ENCODE results near the gene SENP5. TPM values are rescaled to one million over a fixed set of nuclear protein-coding genes. Genes with fewer than 3 reads are reported as not detected.
A peak's percentile ranks its signal among the peaks of the same experiment; 100 is the strongest.

Gene SENP5
- total RNA-seq, 4 donors from 2014 or later, result 21.4 to 42.7 (median 31.7) TPM

DNA sequence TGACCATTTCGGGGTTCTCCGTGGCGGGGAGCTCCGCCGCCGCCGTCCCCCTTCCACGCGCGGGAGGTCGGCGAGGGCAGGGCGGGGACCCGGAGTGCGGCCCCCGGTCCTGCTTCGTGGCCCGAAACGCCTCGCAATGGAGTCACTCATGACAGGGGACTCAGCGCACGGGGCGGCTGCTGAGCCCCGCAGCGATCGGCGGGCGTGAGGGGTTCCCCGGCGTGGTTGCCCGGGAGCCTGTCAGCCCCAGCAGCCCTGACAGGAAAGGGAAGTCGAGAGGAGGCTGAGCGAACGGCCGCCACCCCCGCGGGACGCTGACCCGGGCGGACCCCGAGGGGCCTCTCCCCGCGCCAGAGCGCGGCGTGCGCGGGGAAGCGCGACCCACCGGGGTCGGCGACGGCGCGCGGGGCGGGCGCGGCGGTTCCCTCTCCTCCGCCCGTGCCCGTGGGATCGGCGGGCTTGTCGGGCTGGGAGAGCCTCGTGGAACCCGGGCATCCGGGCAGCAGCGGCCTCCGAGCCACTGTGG, 101.5 kb downstream of the SENP5 start:
- Histone ChIP-seq H3K27me3 (no peaks in the 10 kb centered on the region), H3K9me3 (no peaks in the 10 kb centered on the region), H3K27ac (peak overlapping the region; percentile 74 to 78 (median 77)), H3K36me3 (no peaks in the 10 kb centered on the region), H3K4me3 (peak overlapping the region; percentile 78 to 97 (median 88)), H3K4me1 (peaks cover 0 to 9% of the 10 kb centered on the region in 2 donors)
- DNase-seq (no peak), ATAC-seq (peak; percentile 42 to 60)
- TF ChIP-seq POLR2A (IDR thresholded peaks at IDR 0.05), result no peak
- TF ChIP-seq, protein P1, sequence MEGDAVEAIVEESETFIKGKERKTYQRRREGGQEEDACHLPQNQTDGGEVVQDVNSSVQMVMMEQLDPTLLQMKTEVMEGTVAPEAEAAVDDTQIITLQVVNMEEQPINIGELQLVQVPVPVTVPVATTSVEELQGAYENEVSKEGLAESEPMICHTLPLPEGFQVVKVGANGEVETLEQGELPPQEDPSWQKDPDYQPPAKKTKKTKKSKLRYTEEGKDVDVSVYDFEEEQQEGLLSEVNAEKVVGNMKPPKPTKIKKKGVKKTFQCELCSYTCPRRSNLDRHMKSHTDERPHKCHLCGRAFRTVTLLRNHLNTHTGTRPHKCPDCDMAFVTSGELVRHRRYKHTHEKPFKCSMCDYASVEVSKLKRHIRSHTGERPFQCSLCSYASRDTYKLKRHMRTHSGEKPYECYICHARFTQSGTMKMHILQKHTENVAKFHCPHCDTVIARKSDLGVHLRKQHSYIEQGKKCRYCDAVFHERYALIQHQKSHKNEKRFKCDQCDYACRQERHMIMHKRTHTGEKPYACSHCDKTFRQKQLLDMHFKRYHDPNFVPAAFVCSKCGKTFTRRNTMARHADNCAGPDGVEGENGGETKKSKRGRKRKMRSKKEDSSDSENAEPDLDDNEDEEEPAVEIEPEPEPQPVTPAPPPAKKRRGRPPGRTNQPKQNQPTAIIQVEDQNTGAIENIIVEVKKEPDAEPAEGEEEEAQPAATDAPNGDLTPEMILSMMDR (IDR thresholded peaks at IDR 0.05 in 4 of 5, conservative IDR thresholded peaks at IDR 0.05 in 1 of 5), result no peak
- in situ Hi-C loops (cut with MboI; ENCODE audit: low sequenced_read_pairs in 4 of 4) (loop anchor here in 2 of 4 donors (10.0 to 25.0 kb wide), 2 partner anchors 107 to 134 kb away; partner anchors contain the start of gene SENP5 (in 1 of the 2)), intact Hi-C loops (cut with DNase I; ENCODE audit: low total_unique reads) (loop anchor here (1.0 kb wide), 1 partner anchor 27 kb away; the partner anchor contains the start of gene NCBP2)

DNA sequence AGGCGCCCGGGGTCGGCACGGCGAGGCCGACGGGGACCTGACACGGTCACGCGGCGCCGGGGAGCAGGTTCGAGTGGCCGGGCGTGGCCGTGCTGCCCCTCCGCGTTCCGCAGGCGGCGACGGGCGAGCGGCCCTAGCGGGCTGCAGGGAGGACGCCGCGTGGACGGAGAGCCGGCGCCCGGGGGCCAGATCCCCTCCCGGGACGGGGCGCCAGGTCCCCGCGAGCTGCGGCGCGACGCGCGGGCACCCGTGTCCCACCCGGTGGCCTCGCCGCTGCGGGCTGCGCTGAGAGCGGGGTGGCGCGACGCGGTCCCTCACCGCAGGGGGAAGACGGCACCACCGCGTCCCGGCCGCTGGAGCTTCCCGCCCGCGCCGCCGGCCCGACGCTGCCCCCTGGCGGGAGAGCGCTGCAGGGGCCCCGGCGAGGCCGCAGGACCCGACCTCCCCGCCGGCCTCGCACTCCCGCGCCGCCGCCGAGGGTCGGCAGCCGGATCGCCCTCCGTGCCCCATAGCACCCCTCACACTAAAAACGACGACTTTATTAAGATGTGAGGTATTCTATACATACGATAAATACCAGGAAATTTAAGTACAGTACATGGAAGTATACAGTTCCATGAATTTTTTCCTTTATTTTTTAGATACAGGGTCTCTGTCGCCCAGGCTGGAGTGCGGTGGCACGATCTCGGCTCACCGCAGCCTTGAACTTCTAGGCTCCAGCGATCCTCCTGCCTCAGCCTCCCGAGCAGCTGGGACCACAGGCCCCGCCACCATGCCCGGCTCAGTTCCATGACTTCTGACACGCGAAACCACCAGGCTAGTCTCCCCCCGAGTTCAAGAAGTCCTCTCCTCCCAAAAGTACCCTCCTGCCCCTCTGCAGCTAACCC, 102.2 kb downstream of the SENP5 start:
- Histone ChIP-seq H3K4me1 (peaks cover 0 to 9% of the 10 kb centered on the region in 2 donors), H3K27ac (peak overlapping the region; percentile 31 to 77 (median 76)), H3K27me3 (no peaks in the 10 kb centered on the region), H3K36me3 (no peaks in the 10 kb centered on the region), H3K9me3 (no peaks in the 10 kb centered on the region), H3K4me3 (peak overlapping the region; percentile 78 to 97 (median 88))
- ATAC-seq, result peak; percentile 72 to 84
- DNase-seq, result peak in 1 of 2 donors; percentile 38
- in situ Hi-C loops (cut with MboI; ENCODE audit: low sequenced_read_pairs in 4 of 4) (loop anchor here (5.0 to 25.0 kb wide), 3 partner anchors 108 to 135 kb away; partner anchors contain the start of gene SENP5 (in 1 of the 4)), intact Hi-C loops (cut with DNase I; ENCODE audit: low total_unique reads) (loop anchor here (1.0 kb wide), 2 partner anchors 28 to 132 kb away; partner anchors contain the start of gene NCBP2)
- TF ChIP-seq, protein P1 (IDR thresholded peaks at IDR 0.05 in 4 of 5, conservative IDR thresholded peaks at IDR 0.05 in 1 of 5), result peak; percentile 67 to 98 (median 92)
- no peak for TF ChIP-seq POLR2A (IDR thresholded peaks at IDR 0.05)

DNA sequence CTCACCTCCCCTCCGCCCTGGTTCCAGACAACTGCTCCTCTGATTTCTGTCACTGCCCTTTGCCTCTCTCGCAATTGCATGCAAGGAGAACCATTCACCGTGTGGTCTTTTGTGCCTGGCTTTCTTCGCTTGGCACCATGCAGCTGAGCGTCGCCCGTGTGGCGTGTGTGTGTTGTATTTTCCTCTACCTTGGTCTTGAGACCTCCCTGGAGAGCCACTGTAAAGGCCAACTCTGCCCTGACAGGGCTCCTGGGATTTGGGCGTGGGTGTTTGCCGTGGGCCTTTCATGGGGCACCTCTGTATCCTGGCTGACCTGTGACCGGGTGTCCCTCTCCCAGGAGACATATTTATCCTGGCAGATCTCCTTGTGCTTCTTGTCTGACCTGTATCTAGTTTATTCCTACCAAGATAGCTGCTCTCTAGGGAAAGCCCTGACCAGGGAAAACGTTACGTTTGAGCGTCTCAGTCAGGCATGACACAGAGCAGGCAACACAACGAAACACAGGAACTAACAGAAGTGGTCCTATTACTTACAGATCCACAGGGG, 102.9 kb downstream of the SENP5 start:
- Histone ChIP-seq H3K4me1 (peaks cover 0 to 9% of the 10 kb centered on the region in 2 donors), H3K4me3 (no peak overlapping the region), H3K36me3 (no peaks in the 10 kb centered on the region), H3K27ac (no peak overlapping the region), H3K27me3 (no peaks in the 10 kb centered on the region), H3K9me3 (no peaks in the 10 kb centered on the region)
- ATAC-seq, result no peak
- intact Hi-C loops (cut with DNase I; ENCODE audit: low total_unique reads) (loop anchor here (1.0 kb wide), 1 partner anchor 132 kb away; no protein-coding TSS in a partner anchor), in situ Hi-C loops (cut with MboI; ENCODE audit: low sequenced_read_pairs in 4 of 4) (loop anchor here in 3 of 4 donors (5.0 to 25.0 kb wide), 3 partner anchors 108 to 136 kb away; partner anchors contain the start of gene SENP5 (in 1 of the 3))
- TF ChIP-seq, protein P1 (IDR thresholded peaks at IDR 0.05 in 4 of 5, conservative IDR thresholded peaks at IDR 0.05 in 1 of 5), result no peak
- no peak for TF ChIP-seq POLR2A (IDR thresholded peaks at IDR 0.05)
- no peak for DNase-seq

DNA sequence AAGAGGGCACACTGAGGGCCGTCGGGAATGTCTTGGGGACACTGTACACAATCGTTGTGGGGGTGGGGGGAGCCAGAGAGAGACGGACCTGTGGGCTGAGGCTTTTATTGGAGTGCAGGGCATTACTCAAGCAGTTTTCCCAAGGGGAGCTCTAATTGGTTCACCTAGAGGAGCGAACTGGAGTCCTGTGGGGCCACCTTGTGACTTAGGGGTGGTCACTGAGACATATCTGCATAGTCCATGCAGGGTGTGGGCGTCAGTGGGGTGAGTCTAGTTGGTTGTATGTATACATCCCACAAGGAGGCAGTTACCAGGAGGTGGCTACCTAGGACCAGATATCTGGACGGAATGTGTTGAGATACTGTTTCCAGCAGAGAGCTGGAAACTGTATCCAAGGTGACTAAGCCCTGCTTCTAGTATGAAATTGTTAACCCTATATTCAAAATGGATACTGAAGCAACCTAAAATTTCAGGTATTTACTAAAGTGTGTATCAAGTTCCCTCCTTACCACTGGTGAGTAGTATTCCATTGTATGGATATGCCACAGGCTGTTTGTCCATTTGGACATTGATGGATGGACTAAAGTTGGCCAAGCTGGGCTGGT, 103.5 kb downstream of the SENP5 start:
- Histone ChIP-seq H3K27ac (no peak overlapping the region), H3K36me3 (no peaks in the 10 kb centered on the region), H3K9me3 (no peaks in the 10 kb centered on the region), H3K4me1 (peaks cover 0 to 9% of the 10 kb centered on the region in 2 donors), H3K27me3 (no peaks in the 10 kb centered on the region), H3K4me3 (no peak overlapping the region)
- intact Hi-C loops (cut with DNase I; ENCODE audit: low total_unique reads) (no loop called here), in situ Hi-C loops (cut with MboI; ENCODE audit: low sequenced_read_pairs in 4 of 4) (loop anchor here in 3 of 4 donors (5.0 to 25.0 kb wide), 3 partner anchors 109 to 136 kb away; partner anchors contain the start of gene SENP5 (in 1 of the 3))
- ATAC-seq (no peak), DNase-seq (no peak)
- no peak for TF ChIP-seq POLR2A (IDR thresholded peaks at IDR 0.05)
- TF ChIP-seq, protein P1 (IDR thresholded peaks at IDR 0.05 in 4 of 5, conservative IDR thresholded peaks at IDR 0.05 in 1 of 5), result no peak
